Stimulated activated CD8-positive, alpha-beta memory T cell treated with anti-CD3 and anti-CD28 coated beads, Interleukin-7, amount 100 ng/mL, for 4 hours (primary cell): ENCODE measurements around the gene DNAH7.
"Not testable (repeated sequence)": the region's sequence is repeated elsewhere in the genome, so short reads cannot be mapped to it uniquely, and the experiment has no call there.

ENCODE experiments used
- DNase-seq, 2 donors: peaks; one replicate each; pipeline ENCODE4 v3.0.0-alpha.2; 2020; ENCODE audit warnings: low read depth in 2 of 2

DNAH7 gene

DNA sequence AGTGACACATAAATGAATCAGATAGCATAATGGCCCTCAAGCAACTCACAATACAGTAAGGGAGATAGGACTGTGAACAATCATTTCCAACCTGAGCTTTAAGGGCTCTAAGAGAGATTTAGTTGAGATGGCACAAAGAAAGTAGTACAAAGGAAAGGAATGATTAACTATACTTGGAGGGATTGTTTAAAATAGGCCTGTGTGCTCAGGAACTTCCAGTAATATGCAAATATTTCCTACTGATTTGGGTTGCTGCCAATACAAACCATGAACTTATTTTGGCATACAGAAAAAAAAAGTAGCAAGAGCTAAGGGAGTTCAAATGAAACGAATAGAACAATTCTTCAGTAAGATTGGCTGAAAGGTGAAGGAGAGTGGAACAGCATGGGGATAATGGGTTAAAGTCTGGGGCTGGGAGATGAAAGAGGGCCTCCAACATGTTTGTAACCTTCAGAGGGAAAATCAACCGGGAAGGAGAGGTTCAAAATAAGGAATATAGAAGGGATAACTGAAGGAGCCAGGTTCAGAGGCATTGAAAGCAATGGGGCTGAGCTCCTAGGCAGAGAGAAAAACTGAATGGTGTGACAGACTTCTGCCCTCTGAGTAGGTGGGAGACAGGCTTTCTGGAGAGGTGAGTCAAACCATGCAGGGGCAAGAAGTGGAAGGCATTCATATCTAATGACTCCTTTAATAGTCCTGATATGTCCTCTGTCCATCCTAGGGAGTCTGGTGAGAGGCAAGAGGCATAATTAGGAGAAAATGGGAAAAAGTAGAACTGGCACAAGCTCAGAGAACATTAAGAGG, 83.5 kb downstream of the DNAH7 start:
- no peak for DNase-seq

GRCh38 chr2:195967336-195967735, 101.3 kb downstream of the DNAH7 start:
- no peak for DNase-seq

DNA sequence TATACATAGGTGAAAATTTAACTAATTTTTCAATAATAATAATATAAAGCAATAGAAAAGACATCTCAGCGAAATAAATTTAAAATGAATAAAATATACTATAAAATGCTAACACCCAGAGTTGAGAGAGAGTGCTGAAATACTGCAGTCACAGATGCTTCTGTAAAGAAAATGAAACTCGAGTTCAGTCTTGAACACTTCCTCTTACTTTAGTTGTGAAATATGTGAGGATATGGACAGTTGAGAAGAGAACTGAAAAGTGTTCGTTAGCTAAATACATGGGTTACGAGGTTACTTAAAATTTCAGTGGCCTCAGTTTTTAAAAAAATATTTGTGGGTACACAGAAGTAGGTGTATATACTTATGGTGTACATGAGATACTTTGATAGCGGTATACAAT, 106.8 kb downstream of the DNAH7 start:
- DNase-seq = no peak

DNA sequence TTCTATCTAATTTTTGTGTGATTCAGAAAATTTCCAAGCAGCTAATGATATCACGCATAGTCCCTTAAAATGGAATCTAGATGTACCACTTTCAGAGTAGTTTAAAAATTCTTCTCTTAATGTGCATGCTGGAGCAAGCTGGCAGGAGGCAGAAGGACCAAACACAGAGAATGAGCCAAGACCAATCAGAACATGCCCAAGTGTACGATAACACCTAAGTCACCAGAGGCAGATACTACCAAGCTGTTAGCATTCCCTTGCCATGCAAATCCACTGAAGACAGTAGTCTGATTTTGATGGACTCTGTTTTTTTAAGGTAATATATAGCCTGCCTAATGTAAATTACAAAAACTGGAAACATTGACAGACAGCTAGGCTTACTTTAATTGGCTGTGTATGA, 109.3 kb downstream of the DNAH7 start:
- DNase-seq = no peak

- DNase-seq = no peak
Observed at GRCh38 chr2:195956725-195957124, 111.9 kb downstream of the DNAH7 start.

DNA sequence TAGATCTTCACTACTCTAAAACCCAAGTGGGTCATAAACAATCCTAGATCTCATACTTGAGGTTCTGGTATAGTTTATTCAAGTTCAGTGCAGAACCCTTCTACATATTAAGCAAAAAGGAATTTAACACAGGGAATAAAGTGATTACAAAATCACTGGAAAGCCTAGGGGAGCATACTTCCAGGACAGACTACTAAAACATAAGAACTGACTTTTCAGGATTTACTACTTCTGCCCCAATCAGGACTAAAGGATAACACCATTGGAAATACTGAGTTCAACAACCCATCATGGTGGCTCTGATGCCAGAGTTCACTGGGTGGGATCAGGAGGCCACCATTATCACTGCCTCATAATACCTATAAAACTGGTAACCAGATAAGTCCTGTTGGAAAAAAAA, 123.6 kb downstream of the DNAH7 start:
- DNase-seq = no peak

GRCh38 chr2:195937176-195937575, 131.5 kb downstream of the DNAH7 start:
- no peak for DNase-seq

GRCh38 chr2:195934484-195934883, 134.2 kb downstream of the DNAH7 start:
- no peak for DNase-seq

- no peak for DNase-seq
Observed at GRCh38 chr2:195929531-195929930, 139.1 kb downstream of the DNAH7 start.

- DNase-seq = no peak
Observed at GRCh38 chr2:195925120-195925519, 143.5 kb downstream of the DNAH7 start.

DNA sequence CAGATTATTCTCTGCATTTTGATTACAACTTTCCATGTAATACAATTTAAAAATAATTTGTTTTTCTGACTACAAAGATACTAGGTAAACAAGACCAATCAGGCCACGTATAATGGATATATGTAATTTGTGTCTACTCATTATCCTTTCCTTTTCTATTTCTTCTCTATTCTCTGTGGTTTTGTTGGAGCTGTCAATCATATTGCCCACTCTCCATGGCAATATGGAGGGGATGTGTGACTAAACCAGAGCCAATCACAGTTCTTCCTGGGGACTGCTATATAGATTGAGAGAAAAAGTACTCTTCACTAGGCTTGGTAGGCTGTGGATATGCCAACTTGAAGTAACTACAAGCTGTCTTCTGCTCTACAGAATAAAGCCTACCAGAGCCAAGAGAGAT, 144.7 kb downstream of the DNAH7 start:
- DNase-seq = no peak

DNA sequence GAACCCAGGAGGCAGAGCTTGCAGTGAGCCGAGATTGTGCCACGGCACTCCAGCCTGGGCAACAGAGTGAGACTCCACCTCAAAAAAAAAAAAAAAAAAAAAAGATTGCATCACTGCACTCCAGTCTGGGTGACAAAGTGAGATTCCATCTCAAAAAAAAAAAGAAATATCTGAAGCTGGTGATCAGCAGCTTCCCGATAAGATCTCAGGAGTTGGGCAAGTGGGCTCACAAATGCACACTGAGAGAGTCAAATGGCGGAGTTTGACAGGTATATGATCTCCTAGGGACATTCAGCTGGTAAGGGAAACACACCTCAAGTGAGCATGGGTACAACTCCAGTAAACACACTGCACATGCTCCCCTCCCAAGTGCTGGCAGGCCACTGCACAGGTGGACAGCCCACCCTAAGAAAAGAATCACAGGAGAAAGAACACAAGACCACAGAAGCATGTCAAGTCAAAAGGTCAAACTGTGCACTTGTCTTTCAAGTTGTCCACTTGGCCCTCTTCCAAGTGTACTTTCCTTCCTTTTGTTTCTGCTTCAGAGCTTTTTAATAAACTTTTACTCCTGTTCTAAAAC, 151.5 kb downstream of the DNAH7 start:
- not testable (repeated sequence) for DNase-seq

DNA sequence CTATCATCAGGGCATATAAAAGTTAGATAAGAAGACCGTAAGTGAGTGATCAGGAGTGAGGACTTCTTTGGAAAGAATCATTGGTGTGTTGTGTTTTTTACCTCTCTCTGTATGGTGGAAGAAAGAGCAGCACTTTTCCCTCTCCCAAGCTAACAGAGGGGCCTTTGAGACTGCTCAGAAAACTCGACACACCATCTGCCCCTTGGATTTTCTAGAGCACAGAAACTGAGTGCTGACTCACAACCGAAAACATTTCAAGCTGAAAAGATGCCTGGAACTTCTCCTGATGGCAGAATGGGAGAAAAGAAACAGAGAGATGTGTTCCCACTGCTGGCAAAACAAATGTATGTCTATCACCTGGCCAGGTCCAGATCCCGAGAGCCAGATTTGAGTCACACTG, 156.6 kb downstream of the DNAH7 start:
- DNase-seq = no peak

- DNase-seq = no peak
Observed at GRCh38 chr2:195910570-195910969, 158.1 kb downstream of the DNAH7 start.

- no peak for DNase-seq
Observed at GRCh38 chr2:195909926-195910325, 158.7 kb downstream of the DNAH7 start.

- no peak for DNase-seq
Observed at GRCh38 chr2:195907474-195907873, 161.2 kb downstream of the DNAH7 start.

DNA sequence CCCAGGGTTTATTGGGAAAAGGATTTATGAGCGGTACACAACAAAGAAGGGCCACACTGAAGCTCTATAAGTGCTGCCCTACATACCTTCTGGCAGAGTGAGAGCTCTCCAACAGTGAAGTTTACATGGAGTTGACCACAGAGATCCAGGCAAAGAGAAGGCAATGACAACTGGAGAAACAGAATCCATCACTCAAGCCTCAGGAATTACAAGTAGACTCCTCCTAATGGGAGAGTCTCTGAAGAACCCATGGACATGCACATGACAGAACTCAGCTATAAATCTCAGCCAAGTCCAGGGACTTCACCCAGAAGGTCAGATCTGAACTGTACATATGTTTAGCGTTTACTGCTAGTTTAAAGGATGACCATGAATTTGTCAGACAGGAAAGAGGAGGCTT, 164.7 kb downstream of the DNAH7 start:
- no peak for DNase-seq

DNA sequence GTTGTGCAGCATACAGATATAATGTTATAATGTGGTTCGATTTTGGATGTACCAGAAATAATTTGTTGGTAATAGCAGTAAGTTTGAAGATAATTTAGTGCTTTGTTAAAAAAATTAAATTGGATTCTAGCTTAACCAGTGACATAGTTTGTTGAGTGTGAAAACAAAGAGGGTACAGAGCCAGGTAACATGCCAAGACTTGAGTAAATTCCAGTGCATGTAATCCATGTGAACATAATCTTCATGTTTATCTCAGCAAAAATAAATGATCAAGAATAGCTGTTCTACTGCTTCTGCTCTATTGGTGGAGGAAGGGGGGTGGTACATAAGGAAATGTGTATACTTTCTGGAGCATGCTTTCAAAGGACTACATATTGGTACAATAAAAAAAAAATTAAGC, 165.8 kb downstream of the DNAH7 start:
- DNase-seq = no peak

GRCh38 chr2:195899226-195899625, 169.4 kb downstream of the DNAH7 start:
- no peak for DNase-seq

DNA sequence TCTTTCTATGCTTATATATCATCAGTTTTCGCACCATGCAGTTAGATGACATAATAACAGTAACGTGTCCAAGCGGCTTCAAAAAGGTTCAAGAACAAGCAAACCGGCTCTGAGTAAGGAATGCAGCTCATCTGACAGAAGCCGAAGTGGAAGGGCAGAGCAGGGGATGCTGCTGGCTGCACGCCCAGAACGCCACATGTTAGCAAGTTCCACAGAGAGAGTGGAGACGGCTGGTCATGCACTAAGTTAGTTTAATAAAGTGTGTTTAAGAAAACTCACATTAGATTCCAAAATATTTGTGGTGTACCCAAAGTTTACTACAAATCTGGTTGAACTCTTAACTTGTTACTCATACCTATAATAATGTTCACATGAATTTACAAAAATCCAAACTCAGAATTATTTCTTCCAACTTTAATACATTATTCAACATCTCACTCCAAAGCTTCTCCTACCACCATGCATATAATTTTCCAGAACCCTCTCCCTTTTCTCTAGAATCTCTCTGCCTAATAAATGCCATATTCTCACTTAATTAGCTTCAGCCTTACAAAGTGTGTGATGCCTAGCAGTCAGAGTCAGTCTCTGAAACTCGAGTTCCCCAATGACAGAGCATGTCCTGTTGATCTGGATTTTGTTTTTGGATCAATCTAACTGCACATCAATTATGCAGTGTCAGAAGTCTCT, 170.0 kb downstream of the DNAH7 start:
- DNase-seq = no peak

DNA sequence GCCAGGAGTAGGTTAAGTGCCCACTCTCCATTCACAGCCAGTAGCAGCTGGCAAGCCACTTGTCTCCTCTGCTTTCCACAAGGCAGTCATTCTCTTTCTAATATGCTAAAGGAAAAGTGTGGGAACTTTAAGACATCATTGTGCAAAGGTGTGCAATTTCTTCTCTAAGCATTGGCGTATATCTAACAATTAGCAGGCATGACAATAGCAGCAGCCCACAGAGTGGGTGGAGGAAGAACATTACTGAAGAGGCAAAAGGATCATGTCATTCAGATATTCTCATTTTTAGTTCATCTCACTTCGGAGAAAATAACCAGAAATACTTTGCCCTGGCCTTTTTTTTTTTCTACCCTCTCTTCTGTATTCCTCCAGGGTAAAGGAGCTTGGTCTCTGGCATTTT, 177.6 kb downstream of the DNAH7 start:
- no peak for DNase-seq

DNA sequence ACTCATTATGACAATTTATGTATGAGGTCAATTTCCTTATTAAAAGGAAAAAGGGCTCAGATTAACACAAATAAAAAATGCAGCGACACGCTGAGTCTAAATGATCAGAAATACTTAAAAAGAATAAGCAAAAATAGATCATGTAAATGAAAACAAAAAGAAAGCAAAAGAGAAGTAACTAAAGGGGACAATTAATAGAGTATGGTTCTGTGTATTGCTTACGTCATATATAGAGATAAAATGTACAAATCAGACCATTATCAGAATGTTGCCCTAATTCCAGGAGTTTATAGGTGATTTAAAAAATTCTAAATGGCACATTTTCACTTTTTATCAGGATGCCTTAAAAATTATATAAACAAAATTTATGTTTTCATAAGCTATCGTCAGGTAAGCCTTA, 189.5 kb downstream of the DNAH7 start:
- no peak for DNase-seq

DNA sequence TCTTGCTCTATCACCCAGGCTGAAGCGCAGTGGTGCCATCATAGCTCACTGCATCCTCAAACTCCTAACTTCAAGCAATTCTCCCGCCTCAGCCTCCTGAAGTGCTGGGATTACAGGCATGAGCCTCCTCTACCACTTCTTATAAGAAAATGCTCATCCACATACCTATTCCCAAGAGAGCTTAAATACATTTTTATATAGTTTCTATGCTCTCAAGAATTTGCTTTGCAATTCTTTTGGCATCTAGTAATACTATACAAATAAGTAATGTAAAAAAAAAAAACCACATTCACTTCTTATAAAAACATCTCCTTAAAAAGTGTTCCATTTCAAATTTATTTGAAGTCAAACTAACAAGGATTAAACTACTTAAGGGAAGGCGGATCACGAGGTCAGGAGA, 197.3 kb downstream of the DNAH7 start:
- no peak for DNase-seq
